HG03558 (cell line): Measurements from ENCODE around the gene SREBF1.

Source experiments
- ATAC-seq: cut with Tn5 transposase; IDR thresholded peaks from one replicate; pipeline ENCODE4 v1.9.1; 2021; ENCODE audit warnings: moderate number of reproducible peaks; ENCODE audit not compliant: unreplicated experiment; ENCODE audit errors: extremely low read depth

SREBF1 gene

DNA sequence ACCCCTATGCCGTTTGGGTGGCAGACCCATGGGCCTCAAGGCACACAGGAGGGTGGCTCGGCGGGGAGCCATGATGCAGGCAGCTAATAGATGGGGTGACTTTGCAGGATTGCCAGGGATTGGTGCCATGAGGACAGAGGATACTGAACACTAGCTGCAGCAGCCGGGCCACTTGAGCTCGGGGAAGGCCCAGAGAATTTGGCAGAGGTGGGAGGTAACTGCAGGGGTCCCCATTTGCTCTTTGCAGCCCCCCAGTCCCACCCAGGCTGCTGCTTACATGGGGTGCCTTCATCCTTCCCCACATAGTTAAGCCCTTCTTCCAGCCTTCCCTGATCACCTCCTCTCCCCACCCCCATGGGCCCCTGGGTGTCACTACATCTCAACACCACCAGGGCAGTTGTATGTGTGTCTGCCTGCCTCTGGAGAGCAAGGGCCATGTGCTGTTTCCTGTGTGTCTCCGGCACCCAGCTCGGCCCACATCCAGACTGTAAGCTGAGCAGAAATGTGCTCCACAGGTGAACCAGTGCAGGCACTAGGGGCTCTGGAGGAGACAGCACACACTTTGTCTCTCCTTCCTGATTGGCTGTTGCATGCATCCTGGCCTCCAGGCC is 52.0 kb downstream of the SREBF1 start:
- no peak for ATAC-seq

DNA sequence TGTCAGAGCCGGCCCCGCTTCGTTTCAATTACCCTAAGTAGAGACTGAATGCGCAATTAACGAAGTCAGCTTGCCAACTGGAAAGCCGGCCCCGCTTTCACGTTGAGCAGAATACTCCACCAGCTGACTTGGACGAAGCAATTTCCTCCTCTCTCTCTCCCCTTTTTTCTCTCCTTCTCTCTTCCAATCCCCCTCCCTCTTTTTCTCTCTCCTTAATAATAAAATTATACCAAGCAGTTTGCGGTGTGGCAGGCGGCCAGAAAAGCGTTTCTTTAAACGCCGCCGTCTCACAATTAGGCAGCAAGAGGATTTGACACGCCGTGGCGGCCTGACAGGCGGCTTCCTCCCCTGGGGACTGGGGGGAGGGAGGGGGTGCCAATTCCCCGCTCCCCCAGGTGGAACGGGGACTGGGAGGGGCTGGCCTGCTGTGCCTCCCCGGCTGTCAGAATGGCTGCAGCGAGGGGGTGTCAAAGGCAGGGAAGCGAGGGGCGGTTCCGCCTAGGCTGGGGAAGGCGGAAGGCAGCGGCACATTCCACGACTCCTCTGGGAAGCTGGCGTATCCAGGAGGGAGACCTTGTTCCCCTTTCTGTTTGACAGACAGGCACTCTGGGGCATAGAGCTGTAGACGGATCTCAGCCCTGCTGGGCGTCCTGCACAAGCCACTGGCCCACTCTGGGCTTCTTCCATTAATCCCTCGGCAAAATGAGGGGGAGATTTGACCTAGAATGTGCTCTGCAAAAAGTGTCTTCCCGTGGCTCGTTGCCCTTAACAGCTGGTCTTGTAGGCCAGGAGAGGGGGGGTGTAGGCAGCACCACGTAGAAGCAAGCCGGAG is 52.7 kb downstream of the SREBF1 start:
- ATAC-seq: no peak

DNA sequence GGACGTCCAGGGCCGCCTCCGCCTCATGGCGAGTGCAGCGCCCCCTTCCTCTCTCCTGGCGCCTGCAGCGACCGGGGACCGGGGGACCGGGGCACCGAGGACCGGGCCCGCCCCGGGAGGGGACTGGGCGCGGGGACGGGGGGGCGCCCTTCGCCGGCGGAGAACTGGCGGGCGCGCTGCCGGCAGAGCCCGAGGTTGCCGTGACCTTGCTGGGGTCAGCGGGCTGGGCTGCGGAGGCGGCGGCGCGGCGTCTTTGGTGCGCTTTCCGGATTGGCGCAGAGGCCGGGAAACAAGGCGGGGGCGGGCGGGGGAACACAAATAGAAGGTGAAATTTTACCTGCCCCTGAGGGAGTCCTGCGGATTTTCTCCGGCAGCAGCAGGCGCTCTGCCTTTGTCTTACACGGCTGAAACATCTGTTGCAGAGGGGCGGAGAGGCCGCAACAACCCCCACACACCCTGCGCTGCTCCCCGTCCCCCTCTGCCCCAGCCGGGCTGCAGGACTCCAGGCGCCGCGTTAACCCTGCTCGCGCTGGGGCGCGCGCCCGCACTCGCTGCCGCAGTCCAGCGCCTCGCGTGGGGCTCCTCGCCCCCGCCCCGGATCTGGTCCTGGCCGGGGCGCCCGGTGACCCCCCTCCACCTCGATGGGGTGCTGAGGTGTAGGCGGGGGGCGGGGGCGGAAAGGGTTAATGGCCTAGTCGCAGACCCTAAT is 53.5 kb downstream of the SREBF1 start:
- no peak for ATAC-seq

DNA sequence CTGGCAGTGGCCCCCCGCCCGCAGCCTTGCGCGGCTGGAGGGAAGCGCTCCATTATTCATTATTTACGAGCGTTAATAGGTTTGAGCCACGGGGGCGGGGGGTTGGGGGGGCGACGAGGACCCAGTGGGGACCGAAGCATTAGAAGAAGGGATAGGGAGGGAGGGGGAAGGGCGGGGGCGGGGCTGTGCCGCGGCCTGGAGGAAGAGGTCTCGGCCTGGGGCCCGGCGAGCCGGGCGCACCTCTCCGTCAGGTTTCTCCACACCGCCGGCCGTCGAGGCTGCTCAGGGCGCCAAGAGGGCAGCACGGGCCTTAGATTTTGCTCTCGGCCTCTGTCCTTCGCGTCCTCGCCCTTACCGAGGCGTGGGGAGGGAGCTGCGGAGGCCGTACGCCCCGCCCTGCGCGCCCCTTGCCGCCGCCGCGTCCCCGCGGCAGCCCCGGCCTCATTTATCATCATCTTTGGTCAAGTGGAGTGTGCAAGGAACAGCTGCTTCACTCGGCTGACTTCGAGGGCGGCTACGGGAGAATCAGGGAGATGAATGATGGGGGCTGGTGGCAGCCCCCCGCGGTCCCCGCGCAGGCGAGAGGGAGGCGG is 54.2 kb downstream of the SREBF1 start:
- no peak for ATAC-seq

DNA sequence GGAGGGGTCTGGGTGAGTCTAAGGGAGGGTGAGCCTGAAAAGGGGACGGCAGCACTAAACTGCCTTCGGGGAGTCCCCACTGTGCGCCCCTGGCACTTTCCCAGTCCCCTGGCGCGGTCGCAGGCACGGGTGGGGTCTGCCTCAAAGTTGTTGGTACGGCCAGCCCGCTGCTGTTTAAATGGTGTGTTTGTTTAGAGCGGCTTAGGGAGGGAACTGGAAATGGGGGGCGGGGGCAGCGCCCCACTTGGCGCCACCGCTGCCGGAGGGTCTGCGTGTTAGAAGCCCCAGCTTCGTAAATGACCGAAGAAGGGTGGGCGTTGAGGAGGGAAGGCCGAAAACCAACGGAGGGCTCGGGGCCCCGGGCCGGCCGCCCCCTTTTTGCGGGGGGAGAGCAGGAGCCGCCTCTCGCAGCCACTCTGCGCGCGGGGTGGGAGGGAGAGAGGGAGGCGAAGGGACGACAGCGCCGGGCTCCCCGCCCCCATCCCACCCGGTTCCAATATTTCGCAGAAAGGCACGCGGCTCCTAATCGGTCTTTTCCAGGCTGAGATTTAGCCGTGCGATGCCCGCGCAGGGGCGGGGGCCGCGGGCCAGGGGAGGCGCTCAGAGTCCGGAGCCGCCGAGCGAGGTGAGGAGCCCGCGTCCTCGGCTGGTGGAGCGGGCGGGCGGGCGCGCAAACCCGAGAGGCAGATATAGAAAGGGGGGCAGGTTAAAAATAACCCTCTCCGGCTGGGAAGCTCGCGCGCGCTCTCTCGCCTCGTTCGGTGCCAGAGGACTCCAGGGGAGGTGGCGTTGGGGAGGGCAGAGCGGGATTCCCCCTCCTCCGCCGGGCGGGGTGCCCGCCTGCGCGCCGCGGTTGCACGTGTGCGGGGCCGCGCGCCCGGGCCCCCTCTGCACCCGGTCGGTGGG is 54.9 kb downstream of the SREBF1 start:
- no peak for ATAC-seq

DNA sequence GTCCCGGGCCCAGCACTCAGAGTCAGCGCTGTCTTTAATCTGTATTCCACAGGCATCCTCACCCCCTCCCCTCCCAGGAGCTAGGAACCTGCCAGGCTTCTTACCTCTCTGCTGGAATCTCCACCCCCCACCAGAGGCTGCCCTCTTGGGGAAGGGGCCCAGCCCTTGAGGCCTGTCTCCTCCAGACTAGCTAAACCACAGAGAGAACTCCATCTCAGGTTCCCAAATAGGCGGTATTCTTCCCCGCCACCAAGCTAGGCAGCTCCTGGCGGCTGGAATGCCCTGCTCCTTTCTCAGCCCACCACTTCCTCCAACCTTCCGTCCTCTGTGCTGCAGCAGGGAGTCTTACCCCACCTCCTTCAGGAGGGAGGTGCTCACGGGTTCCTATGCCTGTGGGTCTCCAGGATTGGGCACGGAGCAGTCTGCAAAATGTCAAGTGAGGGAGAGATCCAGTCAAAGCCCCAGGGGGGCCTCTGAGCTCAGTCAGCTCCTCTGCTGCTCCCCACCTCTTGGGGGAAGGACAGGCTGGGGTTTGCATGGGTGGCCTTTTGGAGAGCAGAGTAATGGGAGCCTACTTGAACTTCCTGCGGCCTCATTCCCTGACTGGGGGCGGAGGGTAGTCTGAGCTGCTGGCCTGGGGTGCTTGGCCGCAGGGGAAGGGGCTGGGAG is 55.7 kb downstream of the SREBF1 start:
- ATAC-seq: no peak

DNA sequence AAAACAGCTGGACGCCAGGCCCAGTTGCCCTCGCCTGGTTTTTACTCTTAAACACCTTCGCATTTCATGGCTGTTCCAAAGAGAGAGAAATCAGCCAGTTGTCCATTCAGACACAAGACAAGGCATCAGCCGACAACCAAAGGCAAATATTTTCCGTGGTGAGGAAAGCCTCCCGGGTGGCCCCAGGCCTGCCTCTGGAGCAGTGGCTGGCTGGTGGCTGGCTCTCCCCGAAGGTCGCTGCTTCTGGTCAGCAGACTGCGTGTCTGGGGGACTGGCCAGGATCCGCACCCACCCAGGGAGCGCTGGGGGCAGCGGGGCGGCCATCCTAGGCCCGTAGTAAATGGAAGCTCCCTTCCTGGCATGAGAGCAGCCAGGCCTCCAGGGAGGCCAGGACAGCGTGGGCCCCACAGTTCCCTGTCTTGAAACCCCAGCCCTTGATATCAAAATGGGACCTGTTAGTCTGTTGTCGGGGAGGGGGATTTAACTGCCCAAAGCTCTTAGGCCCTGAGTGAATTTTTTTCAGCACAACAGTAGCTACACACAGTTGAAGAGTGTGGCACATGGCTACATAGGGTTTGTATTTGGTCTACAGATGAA is 57.7 kb downstream of the SREBF1 start:
- ATAC-seq: no peak

DNA sequence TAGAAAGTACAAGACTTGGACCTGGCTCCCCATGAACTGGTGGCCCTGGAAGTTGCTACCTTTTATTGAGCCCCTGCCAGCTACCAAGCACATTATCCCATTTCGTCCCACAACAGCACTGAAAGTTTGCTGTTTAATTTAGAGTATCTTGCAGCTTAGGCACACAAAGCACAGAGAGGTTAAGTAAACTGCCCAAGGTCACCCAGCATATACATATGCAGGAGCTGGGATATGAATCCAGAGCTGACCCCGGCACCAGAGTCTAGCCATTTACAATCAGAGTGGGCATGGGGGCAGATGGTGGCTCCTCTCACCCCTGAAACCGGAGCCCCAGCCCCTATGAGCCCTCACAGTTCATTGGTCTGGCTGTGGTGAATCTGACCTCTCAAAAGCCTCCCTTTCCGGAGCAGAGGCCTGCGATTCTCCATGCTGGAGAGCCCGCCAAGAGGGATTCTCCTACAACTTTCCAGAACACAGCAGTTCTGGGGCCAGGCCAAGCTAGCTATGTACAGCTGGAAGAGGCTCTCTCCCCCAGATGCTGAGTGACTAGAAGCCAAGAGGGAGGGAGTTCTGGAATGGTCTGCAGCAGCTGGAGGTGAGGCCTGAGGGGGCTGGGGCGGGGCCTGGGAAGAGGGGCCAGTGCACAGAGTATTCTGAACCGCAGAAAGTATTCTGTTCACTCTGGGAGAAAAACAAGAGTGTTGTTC is 58.3 kb downstream of the SREBF1 start:
- ATAC-seq: no peak

DNA sequence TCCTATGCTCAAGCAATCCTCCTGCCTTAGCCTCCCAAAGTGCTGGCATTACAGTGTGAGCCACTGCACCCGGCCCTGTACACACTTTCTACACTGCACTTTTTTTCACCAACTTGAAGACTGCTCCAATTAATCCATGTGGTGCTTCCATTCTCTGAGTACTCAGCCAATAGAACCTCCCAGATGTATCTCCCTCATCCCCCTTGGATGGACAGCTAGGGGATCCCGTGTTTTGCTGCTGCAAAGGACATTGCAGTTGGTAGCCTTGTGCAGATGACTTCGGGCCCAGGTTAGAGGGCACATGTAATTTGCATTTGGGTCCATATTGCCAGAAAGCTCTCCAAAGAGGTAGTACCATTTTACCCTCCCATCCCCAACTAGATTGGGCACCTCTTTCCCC is 59.9 kb downstream of the SREBF1 start:
- ATAC-seq: no peak

DNA sequence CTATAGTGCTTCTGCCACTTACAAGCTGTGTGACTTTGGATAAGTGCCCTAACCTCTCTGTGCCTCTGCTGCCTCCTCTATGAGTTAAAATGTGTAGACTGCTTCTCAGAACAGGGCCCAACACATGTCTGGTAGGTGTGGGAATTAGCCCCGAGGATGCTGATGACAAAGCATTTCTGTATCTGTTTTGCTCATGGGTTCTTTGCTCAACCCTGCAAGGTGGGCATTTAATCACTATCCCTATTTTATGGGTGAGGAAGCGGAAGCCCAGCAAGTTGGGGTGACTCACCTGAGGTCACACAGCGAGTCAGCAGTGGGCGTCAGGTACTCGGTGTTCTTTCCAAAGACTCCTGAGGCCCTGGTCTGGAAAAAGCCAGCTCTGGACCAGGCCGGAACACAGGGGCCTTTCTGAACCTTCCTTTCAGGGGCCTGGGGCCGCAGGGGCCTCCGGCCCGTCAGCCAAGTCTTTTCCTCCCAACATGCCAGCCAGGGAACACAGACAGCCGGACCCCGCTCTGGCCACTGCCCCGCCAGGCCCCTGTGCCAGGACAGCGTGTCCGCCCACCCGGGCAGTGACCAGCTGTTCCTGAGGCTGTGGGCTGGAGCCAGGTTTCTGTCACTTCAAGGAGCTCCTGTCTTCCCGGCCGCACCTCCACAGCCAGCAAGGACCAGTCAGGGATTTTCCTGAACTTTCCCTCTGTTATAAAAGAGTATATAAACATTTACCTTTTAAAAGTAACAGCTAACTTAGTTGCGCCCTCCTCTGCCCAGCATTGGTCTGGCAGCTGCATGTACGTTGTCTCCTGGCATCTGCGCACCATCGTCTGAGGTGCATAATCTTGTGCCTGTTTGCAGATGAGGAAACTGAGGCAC is 62.5 kb downstream of the SREBF1 start:
- no peak for ATAC-seq

DNA sequence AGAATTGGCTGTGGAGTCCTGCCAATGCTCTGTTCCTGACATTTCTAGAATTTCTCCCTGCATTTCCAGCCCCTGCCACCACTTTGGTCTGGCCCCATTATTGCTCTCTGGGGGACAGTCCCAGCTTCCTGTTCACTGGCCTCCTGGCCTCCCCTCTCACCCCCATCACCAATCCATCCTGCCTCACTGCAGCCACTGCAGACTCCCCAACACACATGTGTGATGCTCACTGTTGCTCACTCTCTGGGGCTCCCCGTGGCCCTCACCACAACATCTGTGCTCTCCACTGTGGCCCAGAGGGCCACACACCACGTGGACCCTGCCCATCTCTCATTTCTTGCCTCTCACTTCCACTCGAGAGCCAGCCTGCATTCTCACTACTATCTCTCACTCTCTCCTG is 64.6 kb downstream of the SREBF1 start:
- ATAC-seq: no peak

DNA sequence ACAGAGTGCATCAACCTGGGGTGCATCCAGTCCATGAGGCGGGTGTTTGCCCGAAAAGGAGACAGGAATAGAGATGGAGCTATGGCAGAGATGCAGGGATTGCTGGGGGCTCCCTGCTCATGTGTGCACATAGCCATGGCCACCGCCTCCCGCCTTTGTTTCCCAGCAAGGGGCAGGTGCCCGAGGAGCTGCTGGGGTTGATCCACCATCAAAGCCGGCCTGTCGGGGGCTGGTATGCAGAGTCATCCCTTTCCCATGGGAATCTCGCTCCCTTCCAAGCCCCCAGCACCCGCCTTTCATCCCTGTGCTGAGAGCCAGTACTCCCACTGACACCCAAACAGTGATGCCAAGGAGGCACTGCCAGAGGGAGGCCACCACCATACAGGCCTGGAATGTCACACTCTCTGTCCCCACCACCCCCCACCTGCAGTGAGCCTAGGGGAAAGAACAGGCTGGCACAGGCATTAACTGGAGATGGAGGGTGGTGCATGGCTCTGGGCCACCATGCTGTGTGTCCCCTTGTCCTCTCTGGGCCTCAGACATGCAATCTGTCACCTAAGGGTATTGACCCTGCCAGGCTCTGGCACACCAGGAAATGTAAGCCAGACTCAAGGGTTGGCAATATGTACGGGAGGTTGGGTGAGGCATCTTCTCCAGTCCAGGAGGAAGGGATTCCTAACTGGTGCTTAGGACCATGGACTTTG is 65.1 kb downstream of the SREBF1 start:
- ATAC-seq: no peak

DNA sequence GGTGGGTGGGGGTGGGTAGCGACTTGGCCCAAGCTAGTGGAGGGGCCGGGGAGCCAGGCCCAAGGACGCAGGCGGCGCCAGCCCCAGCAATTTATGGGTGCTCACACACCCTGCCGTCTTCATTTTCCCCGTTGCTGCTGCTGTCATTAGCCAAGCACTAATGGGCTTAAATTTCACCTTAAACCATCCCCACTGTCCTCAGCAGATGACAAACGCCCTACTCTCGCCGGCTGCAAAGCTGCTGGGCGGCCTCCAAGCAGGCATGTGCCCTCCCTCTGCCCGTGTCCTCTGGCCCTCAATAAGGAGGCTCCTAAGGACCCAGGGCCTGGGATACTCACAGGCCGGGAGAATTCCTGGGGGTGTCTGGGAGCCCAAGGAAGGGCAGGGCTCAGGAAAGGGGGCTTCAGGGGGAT is 66.1 kb downstream of the SREBF1 start:
- no peak for ATAC-seq

DNA sequence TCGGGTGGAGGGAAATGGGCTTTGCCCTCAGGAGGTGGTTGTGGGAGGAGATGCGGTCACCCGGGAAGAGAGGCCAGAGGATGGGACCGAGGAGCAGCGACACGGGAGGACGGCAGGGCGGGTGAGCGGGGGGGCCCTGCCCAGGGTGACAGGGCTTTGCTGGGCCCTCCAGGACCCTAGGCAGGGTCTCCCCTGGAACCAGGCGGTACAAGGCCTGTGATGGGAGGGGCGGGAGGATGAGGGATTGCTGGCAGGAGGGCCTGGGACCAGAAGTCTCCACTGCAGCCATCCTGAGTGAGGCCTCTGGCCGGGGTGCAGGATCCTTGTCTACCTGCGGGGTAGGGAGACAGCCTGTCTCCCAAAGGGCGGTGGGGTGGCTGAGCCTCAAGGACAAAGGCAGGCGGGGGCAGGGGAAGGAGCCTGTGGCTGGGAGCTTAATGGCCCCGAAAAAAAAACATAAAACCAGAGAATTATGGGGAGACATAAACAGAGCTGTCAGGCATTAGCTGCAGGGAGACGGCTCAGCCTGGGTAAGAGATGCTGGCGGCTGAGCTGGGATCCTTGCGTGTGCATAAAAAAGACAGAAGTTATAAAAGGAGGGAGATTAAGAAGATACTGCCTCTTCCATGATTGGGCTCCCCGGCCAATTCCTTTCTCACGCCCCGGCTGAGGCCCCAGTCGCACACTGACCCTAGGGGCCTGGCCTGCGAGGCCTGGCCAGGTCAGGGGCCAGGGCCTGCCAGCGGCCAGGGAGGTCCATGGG is 66.7 kb downstream of the SREBF1 start:
- no peak for ATAC-seq

DNA sequence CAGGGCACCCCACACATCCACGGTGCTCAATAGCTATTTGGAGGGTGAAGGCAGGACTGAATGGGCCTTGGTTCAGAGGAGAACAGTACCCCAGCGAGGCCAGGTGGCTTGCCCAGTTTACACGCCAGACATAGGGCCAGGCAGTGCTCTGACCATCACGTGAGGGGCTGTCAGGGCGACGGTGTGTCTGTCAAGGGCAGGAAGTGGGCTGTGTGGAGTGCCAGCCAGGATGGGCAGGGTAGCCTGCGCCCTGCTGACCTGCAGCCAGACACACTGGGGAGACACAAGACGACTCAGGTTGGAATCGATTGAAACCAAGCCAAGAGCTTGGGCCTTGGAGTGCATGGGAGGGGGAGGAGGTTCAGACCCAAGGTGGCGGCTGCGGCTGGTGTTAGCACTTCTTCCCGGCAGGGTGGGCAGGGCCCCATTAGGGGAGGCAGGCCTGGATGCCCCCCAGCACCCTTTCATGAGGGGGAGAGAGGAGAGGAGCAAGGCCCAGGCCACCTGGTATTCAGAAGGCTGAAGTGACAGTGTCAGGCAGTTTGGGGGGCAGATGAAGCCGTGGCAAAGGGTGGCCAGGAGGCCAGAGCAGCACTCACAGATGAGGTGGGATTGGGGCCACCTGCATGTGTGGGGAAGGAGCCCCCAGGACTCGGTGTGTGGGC is 68.2 kb downstream of the SREBF1 start:
- ATAC-seq: no peak
